ENCODE results near the gene WFDC1. TPM values are rescaled to one million over a fixed set of nuclear protein-coding genes. Genes with fewer than 3 reads are reported as not detected.

Gene WFDC1
- polyA plus RNA-seq, 4 donors = 1.6 to 5.4 (median 3.8) TPM

DNA sequence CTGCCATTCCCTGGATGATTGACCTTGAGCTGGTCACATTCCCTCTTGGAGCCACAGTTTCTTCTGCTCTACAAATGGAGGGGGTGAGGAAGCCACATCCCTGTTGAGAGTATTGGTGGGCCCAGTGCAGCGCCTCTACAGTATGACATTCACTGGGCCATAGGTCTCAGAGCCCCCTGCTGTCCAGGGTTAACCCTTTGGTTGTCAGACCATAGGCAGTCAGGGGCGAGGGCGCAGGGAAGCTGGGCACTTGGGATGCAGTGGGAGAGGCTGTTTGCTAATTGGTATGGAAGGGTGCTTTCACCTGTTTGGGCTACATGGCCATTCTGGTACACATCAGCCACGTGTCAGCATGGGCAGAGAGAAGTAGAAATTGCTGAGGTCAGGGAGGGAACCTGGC is 27.3 kb upstream of the WFDC1 start:
- DNase-seq = no peak
- 75 to 90% (median 85%) methylated on average over 4 of the region's 4 CpGs for WGBS, 3 donors
- Histone ChIP-seq H3K9me3 (ENCODE audit: control insufficient read depth in 2 of 2, insufficient read depth in 1 of 2, low read depth in 1 of 2, low read length in 1 of 2) (no peaks in the 10 kb centered on the region), H3K4me3 (ENCODE audit: low read depth in 1 of 3, low read length in 3 of 3) (no peak overlapping the region), H3K27me3 (ENCODE audit: control insufficient read depth in 3 of 3, insufficient read depth in 3 of 3, low read length in 3 of 3) (peaks cover 0 to 4% (median 0%) of the 10 kb centered on the region in 3 donors), H3K4me1 (ENCODE audit: control insufficient read depth in 3 of 3, insufficient read depth in 2 of 3, low read depth in 1 of 3, low read length in 2 of 3) (peaks cover 0 to 4% (median 0%) of the 10 kb centered on the region in 3 donors), H3K27ac (ENCODE audit: low read depth in 1 of 3, low read length in 2 of 3) (no peak overlapping the region), H3K36me3 (ENCODE audit: control insufficient read depth in 3 of 3, insufficient read depth in 2 of 3, low read depth in 1 of 3, low read length in 3 of 3) (no peaks in the 10 kb centered on the region)
- FAIRE-seq = no peak

DNA sequence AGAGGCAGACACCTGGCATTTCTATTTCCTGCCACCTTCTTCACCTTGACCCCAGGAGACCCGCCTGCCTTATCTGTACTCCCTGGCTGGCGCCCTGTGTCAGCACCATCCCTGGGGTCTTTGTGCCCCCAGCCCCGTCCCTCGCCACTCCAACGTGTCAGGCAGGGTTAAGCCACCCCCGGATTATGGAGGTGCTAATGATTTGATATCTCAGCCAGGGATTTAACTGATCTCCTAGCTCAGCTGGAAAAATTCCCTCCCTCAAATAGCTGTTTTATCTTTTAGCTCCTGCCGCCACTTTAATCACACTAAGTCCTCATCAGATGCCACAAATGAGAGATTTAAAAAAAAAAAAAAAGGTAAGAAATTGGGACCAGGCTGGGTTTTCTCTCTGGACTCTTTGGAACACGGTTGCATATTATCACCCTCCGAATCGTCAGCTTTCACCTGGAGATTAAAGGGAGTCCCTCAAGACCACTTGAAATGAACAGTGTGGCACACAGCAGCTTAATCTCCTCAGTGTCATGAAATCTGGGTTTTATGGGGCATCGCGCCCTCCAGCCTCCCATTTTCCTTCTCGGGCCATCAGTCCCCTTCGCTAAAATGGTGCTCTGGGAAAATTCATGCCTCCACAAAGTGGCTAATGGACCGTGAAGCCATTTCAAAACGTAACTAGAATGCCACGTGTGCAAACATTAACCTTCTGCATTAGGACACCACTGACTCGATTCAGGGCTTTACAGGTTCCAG is 26.2 kb upstream of the WFDC1 start:
- Histone ChIP-seq H3K4me1 (ENCODE audit: control insufficient read depth in 3 of 3, insufficient read depth in 2 of 3, low read depth in 1 of 3, low read length in 2 of 3) (peaks cover 0 to 4% (median 0%) of the 10 kb centered on the region in 3 donors), H3K4me3 (ENCODE audit: low read depth in 1 of 3, low read length in 3 of 3) (no peak overlapping the region), H3K27ac (ENCODE audit: low read depth in 1 of 3, low read length in 2 of 3) (no peak overlapping the region), H3K27me3 (ENCODE audit: control insufficient read depth in 3 of 3, insufficient read depth in 3 of 3, low read length in 3 of 3) (peaks cover 0 to 4% (median 0%) of the 10 kb centered on the region in 3 donors), H3K36me3 (ENCODE audit: control insufficient read depth in 3 of 3, insufficient read depth in 2 of 3, low read depth in 1 of 3, low read length in 3 of 3) (no peaks in the 10 kb centered on the region), H3K9me3 (ENCODE audit: control insufficient read depth in 2 of 2, insufficient read depth in 1 of 2, low read depth in 1 of 2, low read length in 1 of 2) (no peaks in the 10 kb centered on the region)
- FAIRE-seq = no peak
- no peak for DNase-seq
- WGBS, 3 donors = 36 to 60% (median 43%) methylated on average over 18 of the region's 18 CpGs

DNA sequence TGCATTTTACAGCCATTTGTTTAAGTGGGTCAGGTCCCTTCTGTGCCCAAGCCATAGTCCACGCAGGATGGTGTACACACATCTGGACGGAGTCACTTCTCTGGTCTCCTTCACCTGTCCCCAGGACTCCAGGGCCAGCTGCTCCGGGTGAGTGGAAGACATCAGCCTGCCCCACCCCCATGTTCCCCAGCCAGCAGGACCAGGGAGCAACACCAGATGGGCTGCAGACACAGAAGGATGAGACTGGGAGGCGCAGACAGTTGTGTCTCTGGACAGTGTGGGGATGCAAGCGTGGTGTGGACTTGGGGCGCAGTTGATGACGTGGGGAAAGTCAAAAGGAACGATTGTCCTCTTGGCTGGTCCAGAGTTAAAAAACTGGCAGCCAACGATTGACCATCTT is 24.6 kb upstream of the WFDC1 start:
- no peak overlapping the region for H3K4me3 ChIP-seq (ENCODE audit: low read depth in 1 of 3, low read length in 3 of 3)
- DNase-seq (no peak), FAIRE-seq (no peak)
- peaks cover 0 to 4% (median 0%) of the 10 kb centered on the region in 3 donors for H3K27me3 ChIP-seq (ENCODE audit: control insufficient read depth in 3 of 3, insufficient read depth in 3 of 3, low read length in 3 of 3)
- H3K27ac ChIP-seq (ENCODE audit: low read depth in 1 of 3, low read length in 2 of 3) = no peak overlapping the region
- H3K36me3 ChIP-seq (ENCODE audit: control insufficient read depth in 3 of 3, insufficient read depth in 2 of 3, low read depth in 1 of 3, low read length in 3 of 3) = no peaks in the 10 kb centered on the region
- 82 to 91% (median 86%) methylated on average over 9 of the region's 9 CpGs for WGBS, 3 donors
- no peaks in the 10 kb centered on the region for H3K9me3 ChIP-seq (ENCODE audit: control insufficient read depth in 2 of 2, insufficient read depth in 1 of 2, low read depth in 1 of 2, low read length in 1 of 2)
- peaks cover 0 to 4% (median 0%) of the 10 kb centered on the region in 3 donors for H3K4me1 ChIP-seq (ENCODE audit: control insufficient read depth in 3 of 3, insufficient read depth in 2 of 3, low read depth in 1 of 3, low read length in 2 of 3)

DNA sequence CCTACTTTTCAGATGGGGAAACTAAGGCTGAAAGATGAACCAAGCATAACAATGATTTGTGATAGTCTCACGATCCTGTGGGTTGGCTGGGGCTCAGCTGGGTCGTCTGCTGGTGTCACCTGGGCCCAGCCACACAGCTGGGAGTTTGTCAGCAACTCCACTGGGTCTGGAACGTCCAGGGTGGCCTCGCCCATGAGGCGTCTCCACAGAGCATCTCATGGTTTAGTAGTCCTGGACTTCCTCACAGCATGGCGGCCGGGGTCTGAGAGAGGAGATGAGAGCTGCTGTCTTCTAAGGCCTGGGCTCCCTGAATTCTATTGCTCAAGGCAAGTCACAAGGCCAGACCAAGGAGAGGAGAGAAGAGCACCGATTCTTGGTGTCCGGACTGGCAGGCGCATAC is 24.1 kb upstream of the WFDC1 start:
- H3K27ac ChIP-seq (ENCODE audit: low read depth in 1 of 3, low read length in 2 of 3) = no peak overlapping the region
- H3K36me3 ChIP-seq (ENCODE audit: control insufficient read depth in 3 of 3, insufficient read depth in 2 of 3, low read depth in 1 of 3, low read length in 3 of 3) = no peaks in the 10 kb centered on the region
- no peak overlapping the region for H3K4me3 ChIP-seq (ENCODE audit: low read depth in 1 of 3, low read length in 3 of 3)
- H3K27me3 ChIP-seq (ENCODE audit: control insufficient read depth in 3 of 3, insufficient read depth in 3 of 3, low read length in 3 of 3) = peaks cover 0 to 4% (median 0%) of the 10 kb centered on the region in 3 donors
- H3K4me1 ChIP-seq (ENCODE audit: control insufficient read depth in 3 of 3, insufficient read depth in 2 of 3, low read depth in 1 of 3, low read length in 2 of 3) = peaks cover 0 to 4% (median 0%) of the 10 kb centered on the region in 3 donors
- 80 to 84% (median 82%) methylated on average over 10 of the region's 10 CpGs for WGBS, 3 donors
- no peaks in the 10 kb centered on the region for H3K9me3 ChIP-seq (ENCODE audit: control insufficient read depth in 2 of 2, insufficient read depth in 1 of 2, low read depth in 1 of 2, low read length in 1 of 2)
- FAIRE-seq (no peak), DNase-seq (no peak)

DNA sequence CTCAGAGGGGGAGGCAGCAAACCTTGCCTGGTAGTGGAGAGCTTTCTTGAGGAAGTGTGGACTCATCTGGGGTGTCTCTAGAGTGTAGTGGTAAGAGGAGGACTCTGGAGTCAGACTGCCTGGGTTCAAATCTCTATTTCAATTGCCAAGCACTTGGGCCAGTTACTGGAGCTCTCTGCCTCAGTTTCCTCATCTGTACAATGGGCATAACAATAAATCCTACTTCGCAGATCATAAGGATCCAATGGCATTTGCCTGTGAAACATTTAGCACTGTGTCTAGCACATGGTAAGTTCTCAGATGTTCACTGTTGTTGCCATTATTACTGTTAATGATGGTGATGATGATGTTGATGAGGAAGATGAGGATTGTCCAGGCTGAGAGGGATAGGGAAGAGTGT is 23.6 kb upstream of the WFDC1 start:
- Histone ChIP-seq H3K4me1 (ENCODE audit: control insufficient read depth in 3 of 3, insufficient read depth in 2 of 3, low read depth in 1 of 3, low read length in 2 of 3) (peaks cover 0 to 4% (median 0%) of the 10 kb centered on the region in 3 donors), H3K36me3 (ENCODE audit: control insufficient read depth in 3 of 3, insufficient read depth in 2 of 3, low read depth in 1 of 3, low read length in 3 of 3) (no peaks in the 10 kb centered on the region), H3K27ac (ENCODE audit: low read depth in 1 of 3, low read length in 2 of 3) (no peak overlapping the region), H3K27me3 (ENCODE audit: control insufficient read depth in 3 of 3, insufficient read depth in 3 of 3, low read length in 3 of 3) (peaks cover 0 to 4% (median 0%) of the 10 kb centered on the region in 3 donors), H3K4me3 (ENCODE audit: low read depth in 1 of 3, low read length in 3 of 3) (no peak overlapping the region), H3K9me3 (ENCODE audit: control insufficient read depth in 2 of 2, insufficient read depth in 1 of 2, low read depth in 1 of 2, low read length in 1 of 2) (no peaks in the 10 kb centered on the region)
- 79 to 85% (median 81%) methylated on average over 1 of the region's 1 CpG for WGBS, 3 donors
- FAIRE-seq (no peak), DNase-seq (no peak)

DNA sequence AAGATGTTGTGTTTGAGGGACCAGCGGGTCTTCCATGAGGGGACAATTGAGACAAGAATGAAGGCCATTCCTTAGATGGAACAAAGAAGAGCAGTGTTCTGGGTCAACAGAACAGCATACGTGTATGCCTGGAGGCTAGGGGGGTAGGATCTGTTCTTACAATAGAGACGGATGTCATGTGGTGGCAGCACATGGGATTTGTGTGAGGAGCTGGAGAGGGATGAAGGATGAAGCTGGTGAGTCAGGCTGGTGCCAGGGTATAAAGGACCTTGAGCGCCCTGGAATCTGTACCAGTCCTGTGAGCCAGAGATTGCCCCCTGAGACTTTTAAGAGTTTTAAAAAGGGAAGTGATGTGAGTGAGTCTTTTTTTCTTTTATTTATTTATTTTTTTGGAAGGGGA is 22.8 kb upstream of the WFDC1 start:
- no peaks in the 10 kb centered on the region for H3K36me3 ChIP-seq (ENCODE audit: control insufficient read depth in 3 of 3, insufficient read depth in 2 of 3, low read depth in 1 of 3, low read length in 3 of 3)
- no peaks in the 10 kb centered on the region for H3K9me3 ChIP-seq (ENCODE audit: control insufficient read depth in 2 of 2, insufficient read depth in 1 of 2, low read depth in 1 of 2, low read length in 1 of 2)
- WGBS, 3 donors = 64 to 80% (median 76%) methylated on average over 4 of the region's 4 CpGs
- FAIRE-seq (no peak), DNase-seq (no peak)
- no peak overlapping the region for H3K27ac ChIP-seq (ENCODE audit: low read depth in 1 of 3, low read length in 2 of 3)
- H3K27me3 ChIP-seq (ENCODE audit: control insufficient read depth in 3 of 3, insufficient read depth in 3 of 3, low read length in 3 of 3) = peaks cover 0 to 4% (median 0%) of the 10 kb centered on the region in 3 donors
- H3K4me3 ChIP-seq (ENCODE audit: low read depth in 1 of 3, low read length in 3 of 3) = no peak overlapping the region
- peaks cover 0 to under 1% (median 0%) of the 10 kb centered on the region in 3 donors for H3K4me1 ChIP-seq (ENCODE audit: control insufficient read depth in 3 of 3, insufficient read depth in 2 of 3, low read depth in 1 of 3, low read length in 2 of 3)

DNA sequence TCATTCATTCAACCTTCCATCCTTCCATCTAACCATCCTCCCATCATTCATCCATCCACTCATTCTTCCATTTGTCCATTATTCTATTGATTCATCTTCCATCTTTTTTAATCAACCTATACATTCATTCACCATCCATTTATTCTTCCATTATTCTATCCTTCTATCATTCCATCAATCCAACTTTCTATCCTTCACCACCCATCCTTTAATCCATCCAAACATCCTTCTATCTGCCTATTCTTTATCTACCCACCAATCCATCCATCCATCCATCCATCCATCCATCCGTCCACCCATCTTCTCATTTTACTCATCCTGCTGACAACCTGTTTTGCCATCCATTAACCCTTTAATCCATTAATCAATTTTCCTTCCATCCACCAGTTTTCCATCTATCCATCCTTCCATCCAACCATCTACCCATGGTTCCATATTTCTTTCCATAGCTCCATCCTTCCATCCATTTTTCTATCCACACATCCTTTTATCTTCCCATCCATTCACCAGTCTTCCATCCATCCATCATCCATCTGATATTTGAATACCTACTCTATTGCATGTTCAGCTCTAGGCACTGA is 21.8 kb upstream of the WFDC1 start:
- Histone ChIP-seq H3K4me3 (ENCODE audit: low read depth in 1 of 3, low read length in 3 of 3) (no peak overlapping the region), H3K36me3 (ENCODE audit: control insufficient read depth in 3 of 3, insufficient read depth in 2 of 3, low read depth in 1 of 3, low read length in 3 of 3) (no peaks in the 10 kb centered on the region), H3K27ac (ENCODE audit: low read depth in 1 of 3, low read length in 2 of 3) (no peak overlapping the region), H3K9me3 (ENCODE audit: control insufficient read depth in 2 of 2, insufficient read depth in 1 of 2, low read depth in 1 of 2, low read length in 1 of 2) (no peaks in the 10 kb centered on the region), H3K4me1 (ENCODE audit: control insufficient read depth in 3 of 3, insufficient read depth in 2 of 3, low read depth in 1 of 3, low read length in 2 of 3) (no peaks in the 10 kb centered on the region), H3K27me3 (ENCODE audit: control insufficient read depth in 3 of 3, insufficient read depth in 3 of 3, low read length in 3 of 3) (peaks cover 0 to 4% (median 0%) of the 10 kb centered on the region in 3 donors)
- DNase-seq (no peak), FAIRE-seq (no peak)
- 9 to 69% (median 42%) methylated on average over 1 of the region's 1 CpG for WGBS, 3 donors

DNA sequence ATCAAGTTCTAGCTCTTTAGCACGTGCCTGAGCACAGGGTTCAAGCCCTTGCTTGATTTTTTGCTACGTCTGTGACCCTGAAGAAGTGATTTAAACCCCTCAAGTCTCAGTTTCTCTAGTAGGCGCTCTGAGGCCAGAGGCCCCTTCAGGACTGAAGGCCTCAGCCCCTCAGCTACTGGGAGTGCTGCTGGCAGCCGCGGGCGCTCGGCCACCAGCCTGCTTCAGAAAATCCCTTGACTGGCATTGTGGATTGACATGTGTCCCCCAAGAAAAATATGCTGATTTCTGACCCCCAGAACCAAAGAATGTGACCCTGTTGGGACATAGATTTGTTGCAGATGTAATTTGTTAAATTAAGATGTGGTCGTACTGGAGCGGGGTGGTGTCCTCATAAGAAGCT is 20.2 kb upstream of the WFDC1 start:
- WGBS, 3 donors = 77 to 94% (median 91%) methylated on average over 9 of the region's 9 CpGs
- Histone ChIP-seq H3K4me1 (ENCODE audit: control insufficient read depth in 3 of 3, insufficient read depth in 2 of 3, low read depth in 1 of 3, low read length in 2 of 3) (no peaks in the 10 kb centered on the region), H3K27ac (ENCODE audit: low read depth in 1 of 3, low read length in 2 of 3) (no peak overlapping the region), H3K9me3 (ENCODE audit: control insufficient read depth in 2 of 2, insufficient read depth in 1 of 2, low read depth in 1 of 2, low read length in 1 of 2) (no peaks in the 10 kb centered on the region), H3K36me3 (ENCODE audit: control insufficient read depth in 3 of 3, insufficient read depth in 2 of 3, low read depth in 1 of 3, low read length in 3 of 3) (no peaks in the 10 kb centered on the region), H3K27me3 (ENCODE audit: control insufficient read depth in 3 of 3, insufficient read depth in 3 of 3, low read length in 3 of 3) (peaks cover 0 to 4% (median 0%) of the 10 kb centered on the region in 3 donors), H3K4me3 (ENCODE audit: low read depth in 1 of 3, low read length in 3 of 3) (no peak overlapping the region)
- no peak for FAIRE-seq
- no peak for DNase-seq
